Daoy (cell line): ENCODE measurements around the gene FURIN. TPM values are rescaled to one million over a fixed set of nuclear protein-coding genes. Genes with fewer than 3 reads are reported as not detected.
"Not testable (repeated sequence)": the region's sequence is repeated elsewhere in the genome, so short reads cannot be mapped to it uniquely, and the experiment has no call there.

Experiments
- DNase-seq: peaks from one replicate; pipeline ENCODE4 v3.0.0-alpha.2; 2015; ENCODE audit warnings: low read depth
- total RNA-seq: library from RNA; depleted of rRNA; stranded (reverse); fragments of >200 nt; shearing (Covaris generic); gene quantifications from 2 replicates; pipeline ENCODE4 v1.2.3, GENCODE V29; 2014; rRNA removed

The FURIN gene
- total RNA-seq, result 48.8 and 51.5 TPM in 2 replicates

DNA sequence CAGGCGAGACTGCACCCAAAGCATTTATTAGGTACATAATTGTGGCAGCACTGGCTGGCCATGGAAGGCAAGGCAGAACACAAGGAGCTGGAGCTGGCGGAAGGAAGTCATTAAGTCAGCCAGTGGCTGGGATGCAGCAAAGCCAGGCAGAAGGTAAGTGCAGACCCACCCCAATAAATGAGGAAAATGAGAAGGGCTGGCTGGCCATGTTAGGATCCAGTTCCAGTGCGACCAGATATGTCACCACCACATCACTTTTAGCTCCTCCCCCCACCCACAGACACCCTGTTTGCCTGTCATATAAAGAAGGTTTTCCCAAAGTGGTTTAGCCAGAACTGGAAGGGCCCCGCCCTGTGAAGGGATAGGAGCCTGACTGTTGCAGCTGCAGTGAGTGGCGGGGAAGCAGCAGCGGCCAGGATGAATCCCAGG lies at the start of gene FURIN:
Gene FURIN, plus strand, starts transcription at position 328 of the 429 bp plus-strand sequence. CDS start 7,153 bp downstream, outside the sequence.
- peak; percentile 50 for DNase-seq

DNA sequence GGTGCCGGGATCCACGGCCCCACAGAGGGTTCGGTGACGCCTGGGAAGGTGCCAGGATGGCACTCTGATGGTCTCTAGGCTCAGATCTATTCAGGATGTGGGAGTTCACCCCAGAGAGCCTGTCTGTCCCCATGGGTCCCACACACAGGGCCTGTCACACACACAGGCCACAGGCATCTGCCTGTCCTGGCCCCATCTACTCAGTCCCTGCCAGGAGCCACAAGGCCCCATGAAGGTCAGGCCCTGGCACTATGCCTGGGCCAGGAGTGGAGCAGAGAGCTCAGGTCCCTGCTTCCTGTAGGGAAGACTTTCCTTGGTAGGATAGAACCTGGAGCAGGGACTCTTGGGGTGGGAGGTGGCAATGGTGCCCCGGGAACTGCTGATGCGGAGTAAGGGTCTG lies 49.0 kb upstream of the FURIN start:
- DNase-seq, result no peak

DNA sequence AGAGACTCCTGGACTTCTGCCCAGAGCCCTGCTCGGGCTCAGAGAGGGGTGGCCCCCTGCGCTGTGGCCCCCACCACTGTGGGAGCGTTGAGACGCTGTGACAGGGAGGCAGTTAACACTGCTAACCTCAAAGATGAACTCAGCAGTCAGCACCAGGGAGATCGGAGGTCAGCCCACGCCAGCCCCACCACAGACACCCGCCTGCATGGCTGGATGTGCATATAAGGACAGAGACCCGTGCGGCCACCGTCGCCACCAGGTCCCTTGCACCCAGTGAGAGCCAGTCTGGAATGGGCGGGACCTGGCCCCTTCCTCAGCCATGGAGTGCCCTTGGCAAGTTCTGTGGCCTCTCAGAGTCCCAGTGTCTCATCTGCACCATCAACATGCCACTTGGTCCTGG lies 48.5 kb upstream of the FURIN start:
- no peak for DNase-seq

DNA sequence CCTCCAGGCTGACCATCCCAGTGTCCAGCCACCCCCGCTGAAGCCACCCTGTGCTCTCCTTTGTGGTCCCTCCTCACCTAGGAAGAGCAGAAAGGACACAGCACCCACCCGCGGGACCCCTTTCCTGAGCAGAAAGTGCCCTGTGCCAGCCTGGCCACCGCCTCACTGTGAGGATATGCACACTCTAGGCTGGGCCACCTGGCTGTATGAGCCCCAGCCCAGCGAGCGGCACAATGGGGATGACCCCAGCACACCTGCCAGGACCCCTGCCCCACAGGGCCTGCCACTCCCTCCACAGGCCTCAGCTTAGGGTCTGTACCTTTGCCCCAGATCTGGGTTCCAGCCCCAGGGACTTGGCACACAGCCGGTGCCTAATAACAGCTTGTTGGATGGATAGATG lies 47.9 kb upstream of the FURIN start:
- DNase-seq, result no peak

DNA sequence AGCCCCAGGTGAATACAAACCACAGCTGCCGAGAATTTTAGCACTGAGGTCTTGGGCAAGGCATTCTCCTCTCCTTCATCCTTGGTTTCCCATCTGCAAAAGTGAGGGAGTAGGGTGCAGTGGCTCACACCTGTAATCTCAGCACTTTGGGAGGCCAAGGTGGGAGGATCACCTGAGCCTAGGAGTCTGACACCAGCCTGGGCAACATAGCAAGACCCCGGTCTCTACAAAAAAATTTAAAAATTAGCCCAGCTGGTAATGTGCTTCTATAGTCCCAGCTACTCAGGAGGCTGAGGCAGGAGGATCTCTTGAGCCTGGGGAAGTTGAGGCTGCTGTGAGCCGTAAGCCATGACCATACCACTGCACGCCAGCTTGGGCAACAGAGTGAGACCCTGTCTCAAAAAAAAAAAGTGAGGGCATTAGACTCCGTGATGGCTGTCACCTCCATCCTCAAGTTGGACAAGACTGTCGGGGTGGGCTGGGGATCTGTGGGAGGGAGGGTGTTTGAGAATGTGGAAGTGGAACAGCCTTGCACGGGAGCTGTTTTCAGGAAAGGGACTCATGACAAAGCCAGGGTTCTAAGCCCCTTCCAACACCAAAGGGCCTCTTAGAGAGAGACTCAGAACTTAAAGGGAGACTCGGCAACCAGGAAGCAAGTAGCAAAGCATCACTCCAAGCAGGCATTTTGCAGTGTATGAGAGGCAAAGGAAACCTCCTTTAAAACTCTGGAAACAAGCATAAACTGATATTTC lies 46.0 kb upstream of the FURIN start:
- no peak for DNase-seq

DNA sequence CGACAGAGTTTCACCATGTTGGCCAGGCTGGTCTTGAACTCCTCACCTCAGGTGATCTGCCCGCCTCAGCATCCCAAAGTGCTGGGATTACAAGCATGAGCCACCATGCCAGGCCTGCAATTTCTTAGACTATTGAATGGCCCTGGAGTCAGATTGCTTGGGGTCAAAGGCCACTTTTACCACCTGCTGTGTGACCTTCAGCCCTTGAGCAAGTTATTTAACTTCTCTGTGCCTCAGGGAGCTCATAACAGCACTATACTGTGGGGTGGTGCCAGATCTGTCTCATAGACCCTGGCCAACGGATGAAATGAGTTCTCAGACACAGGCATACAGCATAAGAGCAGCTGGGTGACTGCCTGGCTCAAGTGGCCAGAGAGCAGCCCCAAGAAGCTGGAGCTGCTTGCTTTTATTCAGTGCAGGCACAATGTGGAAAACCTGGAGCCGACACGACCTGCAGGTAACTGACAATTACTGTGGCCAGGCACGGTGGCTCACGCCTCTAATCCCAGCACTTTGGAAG lies 44.9 kb upstream of the FURIN start:
- DNase-seq, result no peak

DNA sequence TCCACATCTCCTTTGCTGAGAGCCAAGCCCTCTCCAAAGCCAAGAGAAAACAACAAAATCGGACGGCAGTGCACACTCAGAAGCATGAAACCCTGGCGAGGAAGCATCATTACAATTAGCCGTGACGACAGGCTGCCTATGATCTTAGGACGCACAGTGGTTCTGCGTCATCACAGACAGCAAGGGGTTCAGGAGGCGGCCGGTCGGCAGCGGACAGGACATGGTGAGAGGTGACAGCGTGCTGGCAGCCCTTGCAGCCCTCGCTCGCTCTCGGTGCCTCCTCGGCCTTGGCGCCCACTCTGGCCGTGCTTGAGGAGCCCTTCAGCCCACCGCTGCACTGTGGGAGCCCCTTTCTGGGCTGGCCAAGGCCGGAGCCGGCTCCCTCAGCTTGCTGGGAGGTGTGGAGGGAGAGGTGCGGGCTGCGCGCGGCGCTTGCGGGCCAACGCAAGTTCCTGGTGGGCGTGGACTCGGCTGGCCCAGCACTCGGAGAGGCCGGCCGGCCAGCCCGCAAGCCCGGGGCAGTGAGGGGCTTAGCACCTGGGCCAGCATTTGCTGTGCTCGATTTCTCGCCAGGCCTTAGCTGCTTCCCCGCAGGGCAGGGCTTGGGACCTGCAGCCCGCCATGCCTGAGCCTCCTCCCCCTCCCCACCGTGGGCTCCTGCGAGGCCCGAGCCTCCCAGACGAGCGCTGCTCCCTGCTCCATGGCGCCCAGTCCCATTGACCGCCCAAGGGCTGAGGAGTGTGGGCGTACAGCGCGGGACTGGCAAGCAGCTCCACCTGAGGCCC lies 43.1 kb upstream of the FURIN start:
- DNase-seq, result not testable (repeated sequence)

DNA sequence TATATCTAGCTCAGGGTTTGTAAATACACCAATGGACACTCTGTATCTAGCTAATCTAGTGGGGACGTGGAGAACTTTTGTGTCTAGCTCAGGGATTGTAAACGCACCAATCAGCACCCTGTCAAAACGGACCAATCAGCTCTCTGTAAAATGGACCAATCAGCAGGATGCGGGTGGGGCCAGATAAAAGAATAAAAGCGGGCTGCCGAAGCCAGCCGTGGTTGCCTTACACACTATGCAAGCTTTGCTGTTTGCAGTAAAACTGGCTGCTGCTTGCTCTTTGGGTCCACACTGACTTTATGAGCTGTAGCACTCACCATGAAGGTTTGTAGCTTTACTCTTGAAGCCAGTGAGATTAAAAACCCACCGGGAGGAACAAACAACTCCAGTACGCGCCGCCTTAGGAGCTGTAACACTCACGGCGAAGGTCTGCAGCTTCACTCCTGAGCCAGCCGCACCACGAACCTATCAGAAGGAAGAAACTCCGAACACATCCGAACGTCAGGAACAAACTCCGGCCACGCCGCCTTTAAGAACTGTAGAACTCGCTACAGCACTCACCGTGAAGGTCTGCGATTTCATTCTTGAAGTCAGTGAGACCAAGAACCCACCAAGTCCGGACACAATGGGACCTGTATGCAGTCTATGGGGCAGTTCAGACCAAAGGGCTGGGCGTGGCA lies 42.0 kb upstream of the FURIN start:
- DNase-seq, result not testable (repeated sequence)

DNA sequence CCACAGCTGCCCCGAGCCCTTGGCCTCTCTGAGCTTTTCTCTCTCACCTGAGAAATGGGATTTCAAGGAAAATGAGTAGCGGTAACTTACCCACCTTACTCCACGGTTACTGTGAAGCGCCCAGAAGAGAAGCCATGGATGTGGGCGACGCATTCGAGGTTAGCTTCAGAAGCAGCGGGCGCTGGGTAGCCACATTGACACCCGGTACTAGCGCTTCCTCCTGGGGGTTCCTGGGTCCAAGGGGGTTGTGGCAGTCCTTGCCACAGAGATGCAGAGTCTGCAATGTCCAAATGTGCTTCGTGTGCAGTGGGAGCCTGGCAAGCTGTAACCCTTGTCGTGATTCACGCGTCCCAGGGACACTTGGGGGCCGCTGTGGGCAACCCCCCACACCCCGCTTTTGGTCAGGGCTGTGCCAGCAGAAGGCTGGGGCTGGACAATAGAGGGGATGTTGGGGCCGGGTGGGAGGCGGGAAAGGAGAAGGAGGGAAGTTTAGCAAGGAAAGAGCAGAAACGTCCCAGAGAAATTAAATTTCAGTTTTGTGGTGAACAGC lies 41.4 kb upstream of the FURIN start:
- DNase-seq, result no peak

DNA sequence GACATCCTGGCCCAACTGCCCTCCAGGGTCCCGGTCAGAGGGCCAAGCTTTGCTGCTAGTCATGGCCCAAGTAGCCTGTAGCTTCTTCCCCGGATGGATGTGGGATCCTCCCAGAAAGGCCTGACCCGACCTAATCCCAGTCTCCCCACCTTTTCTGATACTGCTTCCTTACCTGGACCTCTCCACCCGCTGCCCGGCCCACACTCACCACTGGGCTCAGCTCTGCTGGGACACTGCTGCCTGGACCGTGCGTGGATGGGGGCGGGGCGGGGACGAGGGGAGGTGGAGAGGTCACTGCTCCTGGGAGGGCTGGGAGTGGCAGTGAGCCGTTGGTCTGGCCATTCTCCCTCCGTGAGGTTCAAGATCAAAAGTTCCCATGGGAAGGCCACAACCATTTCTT lies 40.3 kb upstream of the FURIN start:
- no peak for DNase-seq

DNA sequence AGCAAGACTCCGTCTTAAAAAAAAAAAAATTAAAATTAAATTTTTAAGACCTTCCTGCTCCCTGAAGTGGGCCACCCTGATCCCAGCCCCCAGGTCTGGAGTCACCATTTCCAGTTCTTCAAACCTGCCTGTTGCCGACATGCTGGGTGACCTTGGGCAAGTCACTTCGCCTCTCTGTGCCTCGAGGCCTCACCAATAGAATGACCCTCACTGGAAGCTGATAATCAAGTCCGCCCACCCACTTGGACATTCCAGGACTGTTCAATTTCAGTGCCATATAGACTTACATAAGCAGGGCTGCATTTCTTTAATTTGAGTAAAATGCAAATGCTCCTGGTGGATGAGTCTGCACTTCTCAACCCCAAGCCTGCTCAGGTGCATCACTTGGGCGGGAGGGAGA lies 39.3 kb upstream of the FURIN start:
- no peak for DNase-seq

DNA sequence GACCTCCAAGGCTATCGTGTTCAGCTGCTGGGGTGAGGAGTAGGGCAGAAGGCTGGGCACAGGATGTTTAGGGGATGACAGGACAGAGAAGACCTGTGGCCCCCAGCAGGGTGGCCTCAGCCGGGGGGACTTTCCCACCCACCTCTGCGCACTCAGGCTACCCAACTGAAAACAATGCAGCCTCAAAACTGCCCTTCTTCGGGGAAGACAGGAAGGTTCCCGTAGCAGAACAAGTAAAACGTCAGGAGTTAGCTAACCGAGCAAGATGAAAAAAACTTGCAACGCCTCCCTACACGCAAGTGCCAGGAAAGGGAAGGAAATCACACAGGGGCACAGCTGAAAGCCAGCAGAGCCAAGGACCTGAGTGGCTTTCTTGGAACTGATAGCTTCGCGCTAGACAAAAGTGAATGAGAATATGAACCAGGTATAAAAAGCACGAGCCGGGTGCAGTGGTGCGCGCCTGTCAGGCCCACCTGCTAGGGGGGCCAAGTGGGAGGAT lies 38.4 kb upstream of the FURIN start:
- no peak for DNase-seq

DNA sequence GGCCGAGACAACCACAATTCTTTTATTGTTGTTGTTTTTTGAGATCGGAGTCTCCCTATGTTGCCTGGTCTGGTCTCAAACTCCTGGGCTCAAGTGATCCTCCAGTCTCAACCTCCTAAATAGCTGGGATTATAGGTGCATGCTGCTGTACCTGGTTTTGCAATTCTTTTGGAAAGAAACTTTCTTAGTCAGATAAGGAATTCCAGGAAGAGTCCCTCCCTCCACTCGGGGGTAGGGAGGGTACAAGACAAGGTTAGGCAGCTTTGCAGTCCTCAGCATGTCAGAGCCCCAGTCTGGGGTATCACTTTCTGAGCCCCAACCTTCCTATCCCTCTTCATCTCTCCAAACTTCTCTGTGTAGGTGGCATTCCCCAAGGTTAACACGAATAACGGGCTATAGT lies 33.8 kb upstream of the FURIN start:
- no peak for DNase-seq

DNA sequence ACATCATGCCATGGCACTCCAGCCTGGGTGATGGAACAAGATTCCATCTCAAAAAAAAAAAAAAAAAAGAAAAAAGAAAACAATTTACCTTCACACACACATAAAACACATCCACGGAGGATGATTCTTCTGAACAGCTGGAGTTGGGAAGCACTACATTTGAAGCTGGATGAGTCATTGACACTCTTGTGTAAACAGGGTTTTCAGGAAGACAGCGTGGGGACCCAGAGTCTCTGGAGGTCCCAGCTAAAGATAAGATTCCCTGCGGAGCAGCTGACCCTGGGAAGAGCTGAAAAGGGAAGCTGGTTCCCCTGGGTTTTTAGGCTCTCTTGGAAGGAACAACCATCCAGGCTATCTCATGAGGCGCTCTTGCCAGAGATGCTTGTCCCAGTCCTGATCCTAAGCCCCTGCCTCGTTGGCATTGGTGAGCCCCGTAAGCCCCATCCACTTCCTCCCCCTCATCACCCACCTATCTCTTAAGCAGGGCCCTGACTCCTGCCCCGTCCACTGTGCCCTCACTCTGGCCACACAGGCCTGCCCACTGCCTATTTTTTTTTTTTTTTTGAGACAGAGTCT lies 32.0 kb upstream of the FURIN start:
- DNase-seq, result peak; percentile 66

DNA sequence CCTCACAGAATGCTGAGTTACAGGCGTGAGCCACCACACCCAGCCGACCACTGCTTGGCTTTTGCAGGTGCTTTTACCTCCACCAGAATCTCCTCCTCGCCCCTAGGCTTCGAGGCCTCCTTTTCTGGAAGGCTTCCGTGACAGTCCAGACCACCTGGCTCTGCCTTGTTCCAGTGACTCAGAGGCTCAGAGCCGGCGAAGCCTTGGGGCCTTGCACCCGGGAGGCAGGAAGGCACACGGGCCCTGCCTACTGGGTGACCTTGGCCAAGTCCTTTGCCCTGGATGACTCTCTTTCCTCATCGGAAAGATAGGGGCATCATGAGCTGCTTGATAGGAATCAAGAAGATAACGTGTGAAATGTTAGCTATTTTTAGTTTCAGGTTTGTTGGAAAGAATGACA lies 31.3 kb upstream of the FURIN start:
- DNase-seq, result peak; percentile 73

DNA sequence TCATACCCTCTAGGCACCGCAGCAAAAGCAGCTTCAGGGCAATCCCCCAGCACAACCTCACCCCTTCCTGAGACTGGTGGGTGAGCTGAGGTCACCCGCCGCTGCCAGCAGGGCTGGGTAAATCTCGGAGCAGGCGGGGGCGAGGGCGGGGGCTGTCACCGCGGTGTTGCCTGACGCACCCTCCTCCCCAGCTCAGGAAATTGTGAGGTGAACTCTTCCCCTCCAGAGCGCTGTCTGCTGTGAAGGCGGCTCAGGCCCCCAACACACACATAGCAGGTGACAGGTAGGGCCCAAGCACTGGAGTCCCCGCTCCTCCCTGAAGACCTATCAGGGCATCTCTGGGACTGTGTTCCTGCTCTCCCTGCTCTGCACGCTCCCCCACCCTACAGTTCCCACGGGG lies 30.2 kb upstream of the FURIN start:
- DNase-seq, result no peak

DNA sequence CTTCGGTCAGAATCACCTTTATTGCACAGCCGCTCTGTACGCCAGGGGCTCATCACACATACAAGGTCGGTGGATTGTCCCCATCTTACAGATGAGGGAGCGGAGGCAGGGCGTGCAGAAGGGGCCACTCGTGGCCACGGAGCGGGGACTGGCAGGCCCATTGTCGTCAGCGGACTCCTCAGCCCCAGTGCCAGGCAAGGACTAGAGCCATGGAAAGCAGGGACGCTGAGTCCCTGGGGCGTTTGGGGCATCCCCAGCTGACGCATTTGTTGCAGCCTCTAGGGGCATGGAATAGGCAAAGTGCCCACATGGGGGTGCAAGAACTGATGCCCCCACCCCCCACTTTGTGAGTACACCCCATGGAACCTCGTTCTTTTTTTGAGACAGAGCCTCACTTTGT lies 29.8 kb upstream of the FURIN start:
- no peak for DNase-seq

DNA sequence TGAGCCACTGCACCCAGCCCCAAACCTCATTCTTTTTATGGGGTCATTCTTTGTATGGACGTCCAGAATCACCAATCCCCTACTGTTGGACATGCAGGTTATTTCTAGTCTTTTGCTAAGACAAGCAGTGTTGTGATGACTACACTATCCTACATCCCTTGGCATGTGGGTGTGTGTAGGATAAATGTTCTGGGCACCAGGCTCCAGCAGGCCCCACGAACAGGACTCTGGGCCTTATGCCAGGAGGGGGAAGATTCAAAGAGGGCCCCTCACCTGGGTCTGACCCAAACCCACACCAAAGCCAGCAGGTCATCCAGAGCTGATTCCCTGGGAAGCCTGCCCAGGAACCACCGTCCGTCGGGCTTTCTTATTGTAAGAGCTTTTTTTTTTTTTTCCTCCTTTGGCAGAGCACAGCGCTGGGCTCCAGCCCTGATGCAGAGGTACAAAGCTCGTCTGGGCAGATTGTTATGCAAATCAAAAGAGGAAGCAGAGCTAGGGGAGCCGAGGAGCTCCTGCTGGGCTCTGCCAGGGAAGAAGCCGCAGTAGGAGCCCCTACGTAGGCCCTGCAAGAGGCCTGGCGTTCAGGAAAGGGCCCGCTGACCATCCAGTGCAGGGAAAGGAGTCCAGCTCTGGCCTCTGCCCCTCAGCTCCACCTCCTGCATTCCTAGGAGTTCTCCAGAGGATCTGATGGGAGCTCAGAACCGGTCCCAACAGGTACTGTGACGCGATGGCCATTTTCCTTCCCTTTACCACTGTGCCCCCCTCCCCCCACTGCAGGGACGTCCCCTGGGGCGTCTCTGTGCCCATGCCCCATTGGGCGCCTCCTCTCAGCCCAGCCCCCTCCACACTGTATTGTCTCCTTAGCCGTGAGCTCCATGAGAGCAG lies 29.0 kb upstream of the FURIN start:
- no peak for DNase-seq

DNA sequence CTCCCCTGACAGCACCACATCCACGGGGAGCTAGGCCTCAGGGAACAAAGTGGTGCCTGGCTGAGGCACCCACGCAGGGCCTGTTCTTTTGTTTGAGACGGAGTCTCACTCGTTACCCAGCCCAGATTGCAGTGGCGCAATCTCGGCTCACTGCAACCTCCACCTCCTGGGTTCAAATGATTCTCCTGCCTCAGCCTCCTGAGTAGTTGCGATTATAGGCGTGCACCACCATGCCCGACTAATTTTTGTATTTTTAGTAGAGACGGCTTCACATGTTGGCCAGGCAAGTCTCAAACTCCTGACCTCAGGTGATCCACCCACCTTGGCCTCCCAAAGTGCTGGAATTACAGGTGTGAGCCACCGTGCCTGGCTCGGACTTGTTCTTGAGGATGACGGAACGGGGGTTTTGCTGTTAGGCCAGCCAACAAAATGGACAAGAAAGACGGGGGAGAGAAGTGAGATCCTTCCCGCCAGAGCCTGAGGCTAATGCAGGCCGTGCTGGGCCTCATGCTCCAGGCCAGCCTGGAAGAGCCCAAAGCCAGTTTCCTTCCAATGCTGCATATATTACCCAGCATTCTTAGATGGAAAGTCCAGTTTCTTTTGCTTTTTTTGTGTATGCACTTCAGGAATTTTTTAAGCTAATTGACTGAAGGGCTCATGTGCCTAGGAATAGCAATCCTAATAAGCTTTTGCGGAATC lies 28.1 kb upstream of the FURIN start:
- DNase-seq, result no peak

DNA sequence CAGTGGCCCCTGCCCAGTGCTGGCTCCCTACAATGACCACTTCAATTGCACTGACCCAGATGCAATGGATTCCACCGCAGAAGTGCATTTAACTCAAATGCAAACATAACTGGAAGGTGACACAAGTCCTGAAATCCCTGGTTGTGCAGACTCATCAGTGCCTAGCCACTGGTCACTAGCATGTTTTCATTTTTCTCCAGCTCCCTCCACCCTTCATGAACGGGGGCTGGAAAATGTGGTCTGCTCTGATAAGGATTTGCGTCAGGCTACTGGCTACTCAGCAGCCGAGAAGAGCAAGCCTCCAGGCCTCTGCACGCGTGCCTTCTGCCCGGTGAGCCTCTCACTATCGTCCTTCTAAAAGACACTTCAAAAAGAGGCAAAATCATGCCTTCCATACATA lies 27.4 kb upstream of the FURIN start:
- DNase-seq, result no peak
